GM23338 (cell line): ENCODE results near the gene DNLZ. TPM values are rescaled to one million over a fixed set of nuclear protein-coding genes. Genes with fewer than 3 reads are reported as not detected.

Experiments
- ATAC-seq: fragments of 200-7000 bp; cut with Tn5 transposase; 3 replicates; pipeline ENCODE4 v1.9.1; 2020
- DNase-seq: peaks from one replicate; pipeline ENCODE4 v3.0.0-alpha.2; 2015; ENCODE audit warnings: low spot score
- H2AFZ ChIP-seq: fragments of 200-600 bp; sonication (generic); 2 replicates; pipeline ENCODE4 v1.8.0; 2016; ENCODE audit warnings: antibody characterized with exemption, mild to moderate bottlenecking, moderate library complexity
- H3F3A ChIP-seq: fragments of 200-600 bp; sonication (generic); replicated peaks from 2 replicates; pipeline ENCODE4 v1.8.0; 2017; ENCODE audit warnings: antibody characterized with exemption, mixed run types, low read depth
- H3K27ac ChIP-seq: fragments of 200-600 bp; sonication (generic); 2 replicates; pipeline ENCODE4 v1.6.1; 2016; ENCODE audit warnings: low read depth
- H3K27me3 ChIP-seq: fragments of 200-600 bp; sonication (generic); 2 replicates; pipeline ENCODE4 v1.8.0; 2016; ENCODE audit warnings: mild to moderate bottlenecking, mixed run types, moderate library complexity; ENCODE audit not compliant: insufficient read depth
- H3K36me3 ChIP-seq: fragments of 200-600 bp; sonication (generic); 2 replicates; pipeline ENCODE4 v1.8.0; 2016; ENCODE audit warnings: mild to moderate bottlenecking; ENCODE audit not compliant: insufficient read depth
- H3K4me1 ChIP-seq: fragments of 200-600 bp; sonication (generic); 2 replicates; pipeline ENCODE4 v1.8.0; 2016; ENCODE audit warnings: mild to moderate bottlenecking, moderate library complexity; ENCODE audit not compliant: insufficient read depth
- H3K4me2 ChIP-seq: fragments of 200-600 bp; sonication (generic); 2 replicates; pipeline ENCODE4 v1.7.1; 2017; ENCODE audit warnings: mixed run types
- H3K4me3 ChIP-seq: fragments of 200-600 bp; sonication (generic); 2 replicates; pipeline ENCODE4 v1.6.1; 2016; ENCODE audit warnings: mixed run types
- H3K79me2 ChIP-seq: fragments of 200-600 bp; sonication (generic); replicated peaks from 2 replicates; pipeline ENCODE4 v1.8.0; 2017; ENCODE audit warnings: mild to moderate bottlenecking; ENCODE audit not compliant: insufficient read depth
- H3K9me2 ChIP-seq: fragments of 200-600 bp; sonication (generic); 2 replicates; pipeline ENCODE4 v1.8.0; 2017; ENCODE audit not compliant: insufficient read depth
- H4K20me1 ChIP-seq: fragments of 200-600 bp; sonication (generic); replicated peaks from 2 replicates; pipeline ENCODE4 v1.8.0; 2017; ENCODE audit warnings: mild to moderate bottlenecking; ENCODE audit not compliant: insufficient read depth
- H3K27ac Mint-ChIP-seq: 2 replicates; pipeline ENCODE4 v1.8.0; 2020; ENCODE audit warnings: inconsistent platforms, mild to moderate bottlenecking, moderate library complexity, mixed read lengths
- H3K27me3 Mint-ChIP-seq: 3 replicates; pipeline ENCODE4 v1.8.0; 2022; ENCODE audit warnings: low read depth, mild to moderate bottlenecking, moderate library complexity, mixed read lengths, inconsistent platforms; ENCODE audit not compliant: insufficient read depth, poor library complexity
- H3K36me3 Mint-ChIP-seq: 3 replicates; pipeline ENCODE4 v1.8.0; 2021; ENCODE audit warnings: low read depth, mild to moderate bottlenecking, inconsistent platforms, moderate library complexity, mixed read lengths
- H3K4me1 Mint-ChIP-seq: 3 replicates; pipeline ENCODE4 v1.8.0; 2020; ENCODE audit warnings: mild to moderate bottlenecking, inconsistent platforms, mixed read lengths
- H3K4me3 Mint-ChIP-seq: 3 replicates; pipeline ENCODE4 v1.8.0; 2021; ENCODE audit warnings: moderate library complexity, mild to moderate bottlenecking, inconsistent platforms, mixed read lengths
- H3K9me3 Mint-ChIP-seq: 3 replicates; pipeline ENCODE4 v1.8.0; 2020; ENCODE audit warnings: moderate library complexity, mild to moderate bottlenecking, inconsistent platforms, mixed read lengths
- CREB1 ChIP-seq: fragments of 250-450 bp; sonication (Bioruptor Pico); IDR thresholded peaks from 2 replicates; pipeline ENCODE4 v1.5.0; 2020; ENCODE audit warnings: low read depth, mild to moderate bottlenecking, moderate library complexity
- CTCF ChIP-seq, 2 experiments: fragments of 200-600 bp in 1 of 2; sonication (generic) in 1 of 2; conservative IDR thresholded peaks; 2 replicates each; pipeline versions ENCODE4 v1.5.1 to v1.6.1; 2016 to 2017; ENCODE audit warnings: antibody characterized with exemption in 2 of 2, low read depth in 2 of 2, mild to moderate bottlenecking in 2 of 2, moderate library complexity in 1 of 2
- EZH2 ChIP-seq: fragments of 200-600 bp; sonication (generic); IDR thresholded peaks from one replicate; pipeline ENCODE4 v1.8.0; 2017; ENCODE audit warnings: antibody characterized with exemption, mild to moderate bottlenecking, low read depth; ENCODE audit not compliant: unreplicated experiment
- EZH2phosphoT487 ChIP-seq: fragments of 200-600 bp; sonication (generic); IDR thresholded peaks from one replicate; pipeline ENCODE4 v1.8.1; 2018; ENCODE audit warnings: antibody characterized with exemption; ENCODE audit not compliant: unreplicated experiment
- ZNF114 ChIP-seq: fragments of 250-450 bp; sonication (Bioruptor Pico); IDR thresholded peaks from 2 replicates; pipeline ENCODE4 v1.5.0; 2020; ENCODE audit warnings: mild to moderate bottlenecking, moderate library complexity
- ZNF331 ChIP-seq: fragments of 250-450 bp; sonication (Bioruptor Pico); IDR thresholded peaks from 2 replicates; pipeline ENCODE4 v1.5.0; 2020; ENCODE audit warnings: low read depth, mild to moderate bottlenecking, moderate library complexity
- ZNF462 ChIP-seq: fragments of 250-450 bp; sonication (Bioruptor Pico); IDR thresholded peaks from 2 replicates; pipeline ENCODE4 v1.5.0; 2020; ENCODE audit warnings: mild to moderate bottlenecking, moderate library complexity
- polyA plus RNA-seq: library from polyadenylated mRNA; unstranded; fragments of >200 nt; fragmentation: Nextera tagmentation; extraction: Ambion mirVana; gene quantifications from 2 replicates; pipeline ENCODE4 v1.2.1, GENCODE V29; 2016
- total RNA-seq: library from RNA; depleted of rRNA; stranded (reverse); fragments of >200 nt; shearing (Covaris generic); gene quantifications from 2 replicates; pipeline ENCODE4 v1.2.3, GENCODE V29; 2014
- TF ChIP-seq, protein P1 (sequence below): IDR thresholded peaks from 2 replicates; pipeline ENCODE4 v1.6.1; 2016; ENCODE audit warnings: antibody characterized with exemption

Gene DNLZ
- total and polyA plus RNA-seq, 2 experiments from 2014 or later, result 33.4 to 53.9 TPM

GRCh38 chr9:136351252-136351800 is 12.2 kb downstream of the DNLZ start:
- Mint-ChIP-seq H3K4me3 (no peak overlapping the region), H3K27me3 (peaks cover 14% of the 10 kb centered on the region), H3K27ac (no peak overlapping the region), H3K9me3 (no peaks in the 10 kb centered on the region; the same call in 1 of the 3 replicates), H3K36me3 (no peaks in the 10 kb centered on the region), H3K4me1 (no peaks in the 10 kb centered on the region)
- no peak for ATAC-seq
- no peaks in the 10 kb centered on the region for H4K20me1 ChIP-seq
- TF ChIP-seq CREB1 (CRISPR knock-in tag) (no peak), EZH2phosphoT487 (no peak), EZH2 (no peak)
- H3K27ac ChIP-seq, result no peak overlapping the region
- H3K9me2 ChIP-seq, result no peaks in the 10 kb centered on the region
- no peak for DNase-seq
- no peaks in the 10 kb centered on the region for H3K27me3 ChIP-seq
- no peaks in the 10 kb centered on the region for H3K79me2 ChIP-seq
- no peaks in the 10 kb centered on the region; the same call in 1 of the 2 replicates for H3K4me1 ChIP-seq
- H3K4me2 ChIP-seq, result no peak overlapping the region
- H3K4me3 ChIP-seq, result no peak overlapping the region
- H2AFZ ChIP-seq, result no peak overlapping the region
- H3F3A ChIP-seq, result no peaks in the 10 kb centered on the region
- H3K36me3 ChIP-seq, result no peaks in the 10 kb centered on the region

DNA sequence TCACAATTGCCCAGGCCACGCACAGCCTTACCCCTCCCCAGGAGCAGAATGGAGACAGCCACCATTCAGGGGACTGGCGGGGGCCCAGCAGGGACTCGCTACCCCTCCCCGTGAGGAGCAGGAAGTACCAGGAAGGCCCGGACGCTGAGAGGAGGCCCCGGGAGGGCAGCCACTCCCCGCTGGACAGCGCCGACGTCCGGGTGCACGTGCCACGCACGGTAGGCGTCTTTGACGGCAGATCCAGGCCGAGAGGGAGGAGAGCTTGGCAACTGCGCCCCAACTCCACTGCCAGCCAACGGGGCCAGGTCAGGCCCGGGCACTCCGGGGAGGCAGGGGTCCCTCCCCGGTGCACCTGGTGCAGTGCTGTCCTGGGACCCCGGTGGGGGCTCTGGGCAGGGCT is 14.0 kb downstream of the DNLZ start:
- no peaks in the 10 kb centered on the region for H3F3A ChIP-seq
- no peaks in the 10 kb centered on the region for H3K79me2 ChIP-seq
- H3K27ac ChIP-seq, result no peak overlapping the region
- H2AFZ ChIP-seq, result no peak overlapping the region
- no peak for DNase-seq
- no peaks in the 10 kb centered on the region for H3K27me3 ChIP-seq
- H3K9me2 ChIP-seq, result no peaks in the 10 kb centered on the region
- Mint-ChIP-seq H3K9me3 (no peaks in the 10 kb centered on the region; the same call in 1 of the 3 replicates), H3K27ac (no peak overlapping the region), H3K27me3 (peaks cover 15% of the 10 kb centered on the region), H3K36me3 (no peaks in the 10 kb centered on the region), H3K4me1 (no peaks in the 10 kb centered on the region), H3K4me3 (no peak overlapping the region)
- H3K36me3 ChIP-seq, result no peaks in the 10 kb centered on the region
- H3K4me3 ChIP-seq, result no peak overlapping the region
- no peak for ATAC-seq
- no peaks in the 10 kb centered on the region for H4K20me1 ChIP-seq
- TF ChIP-seq ZNF331 (CRISPR knock-in tag) (no peak), ZNF462 (no peak), ZNF114 (CRISPR knock-in tag) (no peak), CTCF (conservative IDR thresholded peaks at IDR 0.05; ENCODE audit: low read depth in 2 of 2) (no peak), CREB1 (CRISPR knock-in tag) (no peak)
- TF ChIP-seq, protein P1, sequence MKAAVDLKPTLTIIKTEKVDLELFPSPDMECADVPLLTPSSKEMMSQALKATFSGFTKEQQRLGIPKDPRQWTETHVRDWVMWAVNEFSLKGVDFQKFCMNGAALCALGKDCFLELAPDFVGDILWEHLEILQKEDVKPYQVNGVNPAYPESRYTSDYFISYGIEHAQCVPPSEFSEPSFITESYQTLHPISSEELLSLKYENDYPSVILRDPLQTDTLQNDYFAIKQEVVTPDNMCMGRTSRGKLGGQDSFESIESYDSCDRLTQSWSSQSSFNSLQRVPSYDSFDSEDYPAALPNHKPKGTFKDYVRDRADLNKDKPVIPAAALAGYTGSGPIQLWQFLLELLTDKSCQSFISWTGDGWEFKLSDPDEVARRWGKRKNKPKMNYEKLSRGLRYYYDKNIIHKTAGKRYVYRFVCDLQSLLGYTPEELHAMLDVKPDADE, result no peak
- no peak overlapping the region for H3K4me2 ChIP-seq
- no peaks in the 10 kb centered on the region; the same call in 1 of the 2 replicates for H3K4me1 ChIP-seq
